Mesothelial cell of epicardium (in vitro differentiated cells): Measurements from ENCODE around the gene RIPOR3. TPM values are rescaled to one million over a fixed set of nuclear protein-coding genes. Genes with fewer than 3 reads are reported as not detected.
"Not testable (repeated sequence)": the region's sequence is repeated elsewhere in the genome, so short reads cannot be mapped to it uniquely, and the experiment has no call there.

Experiments used
- DNase-seq, 2 experiments: peaks; one replicate each; pipeline ENCODE4 v3.0.0; 2021; ENCODE audit warnings: low spot score in 2 of 2; ENCODE audit not compliant: unreplicated experiment in 2 of 2
- H3K27ac Mint-ChIP-seq: 2 replicates; pipeline ENCODE4 v1.8.0; 2021; ENCODE audit warnings: mixed read lengths
- H3K27me3 Mint-ChIP-seq: 2 replicates; pipeline ENCODE4 v1.8.0; 2021; ENCODE audit warnings: low read depth, mixed read lengths
- H3K36me3 Mint-ChIP-seq: 2 replicates; pipeline ENCODE4 v1.8.0; 2021; ENCODE audit warnings: mixed read lengths
- H3K4me1 Mint-ChIP-seq: 2 replicates; pipeline ENCODE4 v1.8.0; 2021; ENCODE audit warnings: mixed read lengths
- H3K4me3 Mint-ChIP-seq: 2 replicates; pipeline ENCODE4 v1.8.0; 2021; ENCODE audit warnings: mild to moderate bottlenecking, moderate library complexity, mixed read lengths
- H3K9me3 Mint-ChIP-seq: 2 replicates; pipeline ENCODE4 v1.8.0; 2021; ENCODE audit warnings: mixed read lengths
- total RNA-seq: library from RNA; stranded (reverse); gene quantifications from 3 replicates; pipeline ENCODE4 v1.2.1, GENCODE V29; 2021
- TF ChIP-seq, protein P1 (sequence below): fragments of 200-600 bp; sonication (generic); IDR thresholded peaks from one replicate; pipeline ENCODE4 v1.5.0; 2021; ENCODE audit warnings: antibody characterized with exemption; ENCODE audit not compliant: unreplicated experiment

Gene RIPOR3
- total RNA-seq, 1 donor from 2014 or later = 18.8 TPM

GRCh38 chr20:50541606-50542041 lies 149.7 kb downstream of the RIPOR3 start:
- peaks cover 2% of the 10 kb centered on the region for H3K36me3 Mint-ChIP-seq
- H3K27ac Mint-ChIP-seq = no peak overlapping the region
- DNase-seq = no peak
- TF ChIP-seq, protein P1, sequence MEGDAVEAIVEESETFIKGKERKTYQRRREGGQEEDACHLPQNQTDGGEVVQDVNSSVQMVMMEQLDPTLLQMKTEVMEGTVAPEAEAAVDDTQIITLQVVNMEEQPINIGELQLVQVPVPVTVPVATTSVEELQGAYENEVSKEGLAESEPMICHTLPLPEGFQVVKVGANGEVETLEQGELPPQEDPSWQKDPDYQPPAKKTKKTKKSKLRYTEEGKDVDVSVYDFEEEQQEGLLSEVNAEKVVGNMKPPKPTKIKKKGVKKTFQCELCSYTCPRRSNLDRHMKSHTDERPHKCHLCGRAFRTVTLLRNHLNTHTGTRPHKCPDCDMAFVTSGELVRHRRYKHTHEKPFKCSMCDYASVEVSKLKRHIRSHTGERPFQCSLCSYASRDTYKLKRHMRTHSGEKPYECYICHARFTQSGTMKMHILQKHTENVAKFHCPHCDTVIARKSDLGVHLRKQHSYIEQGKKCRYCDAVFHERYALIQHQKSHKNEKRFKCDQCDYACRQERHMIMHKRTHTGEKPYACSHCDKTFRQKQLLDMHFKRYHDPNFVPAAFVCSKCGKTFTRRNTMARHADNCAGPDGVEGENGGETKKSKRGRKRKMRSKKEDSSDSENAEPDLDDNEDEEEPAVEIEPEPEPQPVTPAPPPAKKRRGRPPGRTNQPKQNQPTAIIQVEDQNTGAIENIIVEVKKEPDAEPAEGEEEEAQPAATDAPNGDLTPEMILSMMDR = no peak
- no peaks in the 10 kb centered on the region for H3K9me3 Mint-ChIP-seq
- H3K4me3 Mint-ChIP-seq = no peak overlapping the region
- no peaks in the 10 kb centered on the region for H3K27me3 Mint-ChIP-seq
- peaks cover 24% of the 10 kb centered on the region for H3K4me1 Mint-ChIP-seq

- H3K9me3 Mint-ChIP-seq = no peaks in the 10 kb centered on the region
- H3K27ac Mint-ChIP-seq = peak overlapping the region; percentile 73
- H3K4me1 Mint-ChIP-seq = peaks cover 30% of the 10 kb centered on the region
- no peak overlapping the region for H3K4me3 Mint-ChIP-seq
- DNase-seq = no peak
- TF ChIP-seq, protein P1 = no peak
- no peaks in the 10 kb centered on the region for H3K27me3 Mint-ChIP-seq
- peaks cover 2% of the 10 kb centered on the region for H3K36me3 Mint-ChIP-seq
Measured at GRCh38 chr20:50540620-50541605, 150.4 kb downstream of the RIPOR3 start.

GRCh38 chr20:50539798-50540197 lies 151.5 kb downstream of the RIPOR3 start:
- not testable (repeated sequence) for H3K27ac Mint-ChIP-seq, H3K4me3 Mint-ChIP-seq, H3K27me3 Mint-ChIP-seq, H3K36me3 Mint-ChIP-seq, H3K9me3 Mint-ChIP-seq, DNase-seq
- H3K4me1 Mint-ChIP-seq = peaks cover 36% of the 10 kb centered on the region

- Mint-ChIP-seq H3K4me1 (peaks cover 43% of the 10 kb centered on the region), H3K4me3 (no peak overlapping the region), H3K36me3 (no peaks in the 10 kb centered on the region), H3K27me3 (no peaks in the 10 kb centered on the region), H3K27ac (peak overlapping the region; percentile 13), H3K9me3 (no peaks in the 10 kb centered on the region)
- TF ChIP-seq, protein P1 = no peak
- no peak for DNase-seq
Measured at GRCh38 chr20:50538276-50538675, 153.1 kb downstream of the RIPOR3 start.

DNA sequence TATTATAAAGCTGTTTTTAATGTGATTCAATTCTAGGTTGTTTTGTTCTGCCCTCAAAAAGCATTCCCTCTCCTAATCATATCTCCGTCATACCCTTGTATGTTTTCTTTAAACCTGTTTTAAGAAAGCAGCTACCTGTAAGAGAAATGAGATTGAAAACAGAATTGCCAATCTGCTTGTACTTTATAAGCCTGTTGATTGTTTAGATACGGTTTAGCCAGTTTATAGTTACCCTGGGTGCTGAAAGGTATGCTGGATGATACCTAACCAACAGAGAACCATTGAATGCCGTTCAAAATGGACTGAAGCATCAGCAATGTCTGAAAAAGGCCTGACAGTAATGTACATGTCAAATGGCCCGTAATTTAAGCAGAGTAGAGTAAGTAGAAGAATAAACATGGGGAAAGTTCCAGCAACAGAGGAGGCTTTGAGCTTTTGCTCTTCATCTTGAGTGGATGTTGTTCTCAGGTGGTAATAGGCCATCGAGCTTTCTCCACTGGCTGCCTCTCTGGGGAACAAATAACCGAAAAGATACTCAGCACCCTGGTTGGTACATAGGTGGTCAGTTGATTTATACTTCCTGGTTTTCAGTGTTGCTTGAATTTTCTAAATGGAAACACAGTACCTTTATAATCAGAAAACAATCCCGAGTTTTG lies 153.7 kb downstream of the RIPOR3 start:
- Mint-ChIP-seq H3K4me1 (peaks cover 48% of the 10 kb centered on the region), H3K27ac (peak overlapping the region; percentile 13), H3K9me3 (no peaks in the 10 kb centered on the region), H3K4me3 (no peak overlapping the region), H3K27me3 (no peaks in the 10 kb centered on the region), H3K36me3 (no peaks in the 10 kb centered on the region)
- no peak for DNase-seq
- TF ChIP-seq, protein P1 = no peak

DNA sequence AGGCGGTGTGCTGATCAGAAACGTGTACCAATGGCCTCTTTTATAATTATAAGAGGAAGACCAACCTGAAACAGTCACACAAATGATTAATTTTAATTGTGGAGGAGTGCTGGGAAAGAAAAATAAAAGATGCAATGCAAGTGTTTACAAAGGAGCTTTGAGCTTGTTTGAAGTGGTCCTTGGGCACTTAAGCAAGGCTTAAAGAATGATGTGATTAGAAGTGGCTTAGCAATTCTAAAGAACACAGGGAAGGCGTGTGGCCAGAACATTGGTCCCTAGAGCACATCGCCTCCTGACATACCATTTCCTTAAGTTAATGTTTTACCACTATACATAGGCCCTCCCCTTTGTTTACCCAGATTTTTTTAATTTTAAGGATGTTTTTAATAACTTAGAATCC lies 155.0 kb downstream of the RIPOR3 start:
- no peak for DNase-seq
- H3K27me3 Mint-ChIP-seq = no peaks in the 10 kb centered on the region
- H3K27ac Mint-ChIP-seq = no peak overlapping the region
- peaks cover 43% of the 10 kb centered on the region for H3K4me1 Mint-ChIP-seq
- TF ChIP-seq, protein P1 = no peak
- H3K4me3 Mint-ChIP-seq = no peak overlapping the region
- H3K36me3 Mint-ChIP-seq = no peaks in the 10 kb centered on the region
- H3K9me3 Mint-ChIP-seq = no peaks in the 10 kb centered on the region
